GM12878 (cell line): ENCODE data around the gene HTR3E. TPM values are rescaled to one million over a fixed set of nuclear protein-coding genes. Genes with fewer than 3 reads are reported as not detected.

ENCODE experiments used
- BACH1 ChIP-seq: fragments of 450-650 bp; IDR thresholded peaks from 2 replicates; pipeline ENCODE4 v1.6.1; 2017; ENCODE audit warnings: mild to moderate bottlenecking, borderline replicate concordance
- BMI1 ChIP-seq: fragments of 450-650 bp; IDR thresholded peaks from 2 replicates; pipeline ENCODE4 v1.6.1; 2016; ENCODE audit warnings: mild to moderate bottlenecking, moderate library complexity, borderline replicate concordance
- CBFB ChIP-seq: IDR thresholded peaks from 2 replicates; pipeline ENCODE4 v1.6.1; 2016; ENCODE audit warnings: antibody characterized with exemption, low read depth
- CBX3 ChIP-seq: fragments of 200-600 bp; sonication (generic); IDR thresholded peaks from 2 replicates; pipeline ENCODE4 v1.6.1; 2016; ENCODE audit warnings: low read depth, borderline replicate concordance
- CHD1 ChIP-seq: IDR thresholded peaks from 2 replicates; pipeline ENCODE4 v1.6.1; 2012; ENCODE audit warnings: low read depth, low read length, improper control_type of control experiment
- ETV6 ChIP-seq, 2 experiments: fragments of 450-650 bp in 1 of 2; IDR thresholded peaks in 1 of 2; conservative IDR thresholded peaks in 1 of 2; 2 replicates each; pipeline ENCODE4 v1.6.1; 2014; ENCODE audit warnings: antibody characterized with exemption in 1 of 2, borderline replicate concordance in 1 of 2, low read depth in 1 of 2, mild to moderate bottlenecking in 1 of 2, moderate library complexity in 1 of 2
- HDAC6 ChIP-seq: fragments of 200-600 bp; sonication (generic); IDR thresholded peaks from one replicate; pipeline ENCODE4 v1.8.0; 2017; ENCODE audit warnings: antibody characterized with exemption; ENCODE audit not compliant: unreplicated experiment
- IRF4 ChIP-seq: IDR thresholded peaks from 2 replicates; pipeline ENCODE4 v1.6.1; 2011; ENCODE audit warnings: low read depth, low read length
- MEF2A ChIP-seq: IDR thresholded peaks from 2 replicates; pipeline ENCODE4 v1.6.1; 2011; ENCODE audit warnings: low read depth, mild to moderate bottlenecking, low read length, moderate library complexity; ENCODE audit not compliant: insufficient read depth
- MEF2B ChIP-seq: fragments of 450-650 bp; IDR thresholded peaks from 2 replicates; pipeline ENCODE4 v1.6.1; 2018; ENCODE audit warnings: mild to moderate bottlenecking, moderate library complexity; ENCODE audit not compliant: partially characterized antibody, poor library complexity, severe bottlenecking
- MTA3 ChIP-seq: IDR thresholded peaks from 2 replicates; pipeline ENCODE4 v1.6.1; 2012; ENCODE audit warnings: low read length, inconsistent platforms, borderline replicate concordance
- NBN ChIP-seq: fragments of 450-650 bp; IDR thresholded peaks from 2 replicates; pipeline ENCODE4 v1.6.1; 2016
- NFYA ChIP-seq: IDR thresholded peaks from 2 replicates; pipeline ENCODE4 v1.6.1; 2011; ENCODE audit warnings: low read depth, mild to moderate bottlenecking, low read length, improper control_type of control experiment, borderline replicate concordance
- NR2F1 ChIP-seq: fragments of 450-650 bp; conservative IDR thresholded peaks from 2 replicates; pipeline ENCODE4 v1.6.1; 2017; ENCODE audit warnings: mild to moderate bottlenecking
- PBX3 ChIP-seq: IDR thresholded peaks from 2 replicates; pipeline ENCODE4 v1.6.1; 2011; ENCODE audit warnings: mild to moderate bottlenecking, low read depth, low read length, moderate library complexity; ENCODE audit not compliant: insufficient replicate concordance
- PML ChIP-seq: IDR thresholded peaks from 2 replicates; pipeline ENCODE4 v1.6.1; 2012; ENCODE audit warnings: low read length, inconsistent platforms
- POLR2AphosphoS5 ChIP-seq: IDR thresholded peaks from 2 replicates; pipeline ENCODE4 v1.6.1; 2011; ENCODE audit warnings: mild to moderate bottlenecking, low read length, inconsistent platforms
- RB1 ChIP-seq: fragments of 450-650 bp; formaldehyde crosslinking; IDR thresholded peaks from 2 replicates; pipeline ENCODE4 v1.6.1; 2017; ENCODE audit warnings: mild to moderate bottlenecking, borderline replicate concordance
- SMAD1 ChIP-seq: fragments of 450-650 bp; IDR thresholded peaks from 2 replicates; pipeline ENCODE4 v1.6.1; 2018; ENCODE audit warnings: mild to moderate bottlenecking, low read depth; ENCODE audit not compliant: partially characterized antibody
- SMC3 ChIP-seq: IDR thresholded peaks from 2 replicates; pipeline ENCODE4 v1.6.1; 2011; ENCODE audit warnings: low read length, improper control_type of control experiment, borderline replicate concordance
- SREBF1 ChIP-seq: IDR thresholded peaks from 2 replicates; pipeline ENCODE4 v1.6.1; 2012; ENCODE audit warnings: mild to moderate bottlenecking, low read length
- SREBF2 ChIP-seq: IDR thresholded peaks from 2 replicates; pipeline ENCODE4 v1.6.1; 2012; ENCODE audit warnings: mild to moderate bottlenecking, low read length
- TARDBP ChIP-seq: IDR thresholded peaks from 2 replicates; pipeline ENCODE4 v1.6.1; 2016; ENCODE audit warnings: borderline replicate concordance
- TCF7 ChIP-seq: IDR thresholded peaks from 2 replicates; pipeline ENCODE4 v1.6.1; 2014; ENCODE audit warnings: antibody characterized with exemption, borderline replicate concordance
- YY1 ChIP-seq: IDR thresholded peaks from 2 replicates; pipeline ENCODE4 v1.6.1; 2011; ENCODE audit warnings: low read depth, mild to moderate bottlenecking, low read length
- polyA plus RNA-seq, 11 experiments: library from polyadenylated mRNA; depleted of rRNA in 4 of 11; unstranded in 6 of 11; stranded (reverse) in 5 of 11; fragments of >200 nt; fragmentation: Nextera tagmentation in 4 of 11; fragmentation: Illumina TruSeq in 1 of 11; extraction: Ambion mirVana in 4 of 11; extraction: Trizol in 1 of 11; gene quantifications; 1 replicate in 1 of 11; 2 replicates in 10 of 11; pipeline versions ENCODE4 v1.2.1 to v1.2.3, GENCODE V29; 2011 to 2016; ENCODE audit warnings: inconsistent platforms in 2 of 11, missing spikeins in 2 of 11, low read depth in 1 of 11
- total RNA-seq, 4 experiments: library from RNA; depleted of rRNA in 3 of 4; stranded (reverse); fragments of >200 nt in 3 of 4; fragmentation: Illumina TruSeq in 1 of 4; extraction: Trizol in 1 of 4; gene quantifications; 2 replicates each; pipeline versions ENCODE4 v1.2.1 to v1.2.3, GENCODE V29; 2013 to 2021
- TF ChIP-seq, protein P1 (sequence below): fragments of 450-650 bp; IDR thresholded peaks from 2 replicates; pipeline ENCODE4 v1.6.1; 2017; ENCODE audit warnings: mild to moderate bottlenecking, moderate library complexity

The HTR3E gene
- total and polyA plus RNA-seq, 10 of the 15 experiments (the other 5 are each of a cell fraction or from before 2014, with no cell fraction given): not detected

DNA sequence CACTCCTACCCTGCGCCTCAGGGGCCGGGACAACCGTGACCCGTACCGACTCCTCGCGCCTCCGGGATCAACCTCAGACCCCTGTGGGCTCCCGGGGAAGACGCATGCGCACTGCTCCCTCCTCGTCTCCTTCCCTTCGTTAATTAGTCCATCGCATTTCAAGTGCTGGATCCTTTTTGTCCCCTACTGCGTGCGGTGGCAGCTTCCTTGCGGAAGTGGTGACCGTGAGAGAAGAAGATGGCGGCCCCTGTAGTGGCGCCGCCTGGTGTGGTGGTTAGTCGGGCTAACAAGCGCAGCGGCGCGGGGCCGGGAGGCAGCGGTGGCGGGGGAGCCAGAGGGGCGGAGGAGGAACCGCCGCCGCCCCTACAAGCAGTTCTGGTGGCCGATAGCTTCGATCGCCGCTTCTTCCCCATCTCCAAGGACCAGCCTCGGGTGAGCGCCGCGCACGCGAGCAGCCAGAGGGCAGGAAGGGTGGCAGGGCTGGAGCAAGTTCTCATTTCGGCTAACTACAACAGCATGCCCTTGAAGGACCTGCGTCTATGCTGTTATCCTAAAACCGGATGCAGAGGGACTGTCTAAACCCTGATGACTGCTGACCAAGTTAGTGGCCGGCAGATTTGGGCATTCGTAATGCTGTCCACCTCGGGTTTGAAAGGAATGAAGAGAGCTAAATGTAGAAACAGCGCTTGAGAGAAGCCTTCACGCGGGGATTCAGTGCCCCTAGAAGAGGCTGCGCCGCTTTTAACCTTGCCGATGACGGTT lies 38.5 kb downstream of the HTR3E start, which contains the start of gene EIF2B5 (continued):
- TF ChIP-seq TCF7 (no peak), IRF4 (peak; percentile 43; the same call in 1 of the 2 replicates), YY1 (peak; percentile 98), SMC3 (peak; percentile 19; the same call in 1 of the 2 replicates), BACH1 (peak; percentile 42; the same call in 1 of the 2 replicates), NFYA (no peak), NBN (peak; percentile 71), SREBF1 (peak; percentile 30; the same call in 1 of the 2 replicates), TARDBP (peak; percentile 70; the same call in 1 of the 2 replicates), RB1 (no peak; the same call in 1 of the 2 replicates), CBFB (peak; percentile 96), CHD1 (peak; percentile 67; the same call in 1 of the 2 replicates), POLR2AphosphoS5 (peak; percentile 91), SMAD1 (no peak), PML (peak; percentile 88), SREBF2 (no peak), NR2F1 (peak; percentile 48), MEF2A (peak; percentile 62; the same call in 1 of the 2 replicates), BMI1 (no peak), MTA3 (0 out of 2 replicates have a peak, but pooled peaks have one; percentile 37), MEF2B (no peak), HDAC6 (no peak), CBX3 (no peak), PBX3 (no peak), ETV6 (conservative IDR thresholded peaks at IDR 0.05 in 1 of 2, IDR thresholded peaks at IDR 0.05 in 1 of 2; ENCODE audit: borderline replicate concordance in 1 of 2, low read depth in 1 of 2) (0 out of 4 replicates have a peak, but pooled peaks of 1 of the 2 experiments have one; percentile 45)
- TF ChIP-seq, protein P1, sequence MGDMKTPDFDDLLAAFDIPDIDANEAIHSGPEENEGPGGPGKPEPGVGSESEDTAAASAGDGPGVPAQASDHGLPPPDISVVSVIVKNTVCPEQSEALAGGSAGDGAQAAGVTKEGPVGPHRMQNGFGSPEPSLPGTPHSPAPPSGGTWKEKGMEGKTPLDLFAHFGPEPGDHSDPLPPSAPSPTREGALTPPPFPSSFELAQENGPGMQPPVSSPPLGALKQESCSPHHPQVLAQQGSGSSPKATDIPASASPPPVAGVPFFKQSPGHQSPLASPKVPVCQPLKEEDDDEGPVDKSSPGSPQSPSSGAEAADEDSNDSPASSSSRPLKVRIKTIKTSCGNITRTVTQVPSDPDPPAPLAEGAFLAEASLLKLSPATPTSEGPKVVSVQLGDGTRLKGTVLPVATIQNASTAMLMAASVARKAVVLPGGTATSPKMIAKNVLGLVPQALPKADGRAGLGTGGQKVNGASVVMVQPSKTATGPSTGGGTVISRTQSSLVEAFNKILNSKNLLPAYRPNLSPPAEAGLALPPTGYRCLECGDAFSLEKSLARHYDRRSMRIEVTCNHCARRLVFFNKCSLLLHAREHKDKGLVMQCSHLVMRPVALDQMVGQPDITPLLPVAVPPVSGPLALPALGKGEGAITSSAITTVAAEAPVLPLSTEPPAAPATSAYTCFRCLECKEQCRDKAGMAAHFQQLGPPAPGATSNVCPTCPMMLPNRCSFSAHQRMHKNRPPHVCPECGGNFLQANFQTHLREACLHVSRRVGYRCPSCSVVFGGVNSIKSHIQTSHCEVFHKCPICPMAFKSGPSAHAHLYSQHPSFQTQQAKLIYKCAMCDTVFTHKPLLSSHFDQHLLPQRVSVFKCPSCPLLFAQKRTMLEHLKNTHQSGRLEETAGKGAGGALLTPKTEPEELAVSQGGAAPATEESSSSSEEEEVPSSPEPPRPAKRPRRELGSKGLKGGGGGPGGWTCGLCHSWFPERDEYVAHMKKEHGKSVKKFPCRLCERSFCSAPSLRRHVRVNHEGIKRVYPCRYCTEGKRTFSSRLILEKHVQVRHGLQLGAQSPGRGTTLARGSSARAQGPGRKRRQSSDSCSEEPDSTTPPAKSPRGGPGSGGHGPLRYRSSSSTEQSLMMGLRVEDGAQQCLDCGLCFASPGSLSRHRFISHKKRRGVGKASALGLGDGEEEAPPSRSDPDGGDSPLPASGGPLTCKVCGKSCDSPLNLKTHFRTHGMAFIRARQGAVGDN: peak; percentile 48; the same call in 1 of the 2 replicates
